OCI-LY7 (cell line): Measurements from ENCODE around the gene PPT1. TPM values are rescaled to one million over a fixed set of nuclear protein-coding genes. Genes with fewer than 3 reads are reported as not detected.

Source experiments
- BruUV-seq: library from RNA; stranded (reverse); fragments of 400-500 nt; replicated peaks from 2 replicates; lab custom pipeline; 2021; lab: Mats Ljungman, UMichigan
- CTCF ChIA-PET: fragments of 300-600 bp; sonication (Branson Sonifier 250); formaldehyde crosslinking; loops from one replicate; lab custom pipeline; 2022; ENCODE audit warnings: antibody characterized with exemption; ENCODE audit not compliant: unreplicated experiment; lab: Charles Lee
- POLR2A ChIA-PET: fragments of 300-600 bp; sonication (Branson Sonifier 250); formaldehyde crosslinking; loops from one replicate; lab custom pipeline; 2022; ENCODE audit warnings: antibody characterized with exemption; lab: Charles Lee
- DNase-seq: peaks from one replicate; pipeline ENCODE4 v3.0.0-alpha.2; 2015; ENCODE audit warnings: low spot score
- H2AFZ ChIP-seq: fragments of 200-600 bp; sonication (generic), shearing (Covaris generic); 2 replicates; pipeline ENCODE4 v1.6.1; 2014; ENCODE audit warnings: mild to moderate bottlenecking, antibody characterized with exemption, low read length, moderate library complexity
- H3K27ac ChIP-seq: fragments of 200-600 bp; sonication (generic); 2 replicates; pipeline ENCODE4 v1.5.1; 2014; ENCODE audit warnings: mixed run types, low read depth, mild to moderate bottlenecking, moderate library complexity, low read length, inconsistent platforms; ENCODE audit not compliant: poor library complexity, severe bottlenecking
- H3K36me3 ChIP-seq: fragments of 200-600 bp; sonication (generic); 2 replicates; pipeline ENCODE4 v1.6.1; 2014; ENCODE audit warnings: mild to moderate bottlenecking, antibody characterized with exemption, low read length, moderate library complexity, mixed read lengths; ENCODE audit not compliant: insufficient read depth
- H3K4me1 ChIP-seq: fragments of 200-600 bp; sonication (generic); 2 replicates; pipeline ENCODE4 v1.5.1; 2014; ENCODE audit warnings: mild to moderate bottlenecking, low read length; ENCODE audit not compliant: insufficient read depth, poor library complexity, severe bottlenecking
- H3K4me2 ChIP-seq: fragments of 200-600 bp; sonication (generic); 2 replicates; pipeline ENCODE4 v1.6.1; 2014; ENCODE audit warnings: mild to moderate bottlenecking, low read length
- H3K4me3 ChIP-seq: fragments of 200-600 bp; sonication (generic); 2 replicates; pipeline ENCODE4 v1.5.1; 2014; ENCODE audit warnings: mild to moderate bottlenecking, low read depth, low read length; ENCODE audit not compliant: poor library complexity, severe bottlenecking
- H3K79me2 ChIP-seq: fragments of 200-600 bp; sonication (generic); 2 replicates; pipeline ENCODE4 v1.6.1; 2016; ENCODE audit warnings: low read depth, mild to moderate bottlenecking, low read length, moderate library complexity, mixed read lengths; ENCODE audit not compliant: insufficient read depth
- H3K9me2 ChIP-seq: fragments of 200-600 bp; sonication (generic); 2 replicates; pipeline ENCODE4 v1.6.1; 2016; ENCODE audit warnings: mild to moderate bottlenecking, low read length, mixed read lengths; ENCODE audit not compliant: insufficient read depth
- H3K9me3 ChIP-seq: fragments of 200-600 bp; sonication (generic); 2 replicates; pipeline ENCODE4 v1.6.1; 2014; ENCODE audit warnings: mild to moderate bottlenecking, mixed run types, low read length, mixed read lengths
- H4K20me1 ChIP-seq: fragments of 200-600 bp; sonication (generic); 2 replicates; pipeline ENCODE4 v1.6.1; 2014; ENCODE audit warnings: mild to moderate bottlenecking, antibody characterized with exemption, low read length, moderate library complexity, mixed read lengths; ENCODE audit not compliant: insufficient read depth
- CTCF ChIP-seq: fragments of 200-600 bp; sonication (generic); conservative IDR thresholded peaks from 2 replicates; pipeline ENCODE4 v1.5.1; 2014; ENCODE audit warnings: mild to moderate bottlenecking, antibody characterized with exemption, low read length, moderate library complexity, mixed read lengths
- EZH2phosphoT487 ChIP-seq: fragments of 200-600 bp; sonication (generic); IDR thresholded peaks from 2 replicates; pipeline ENCODE4 v1.6.1; 2018; ENCODE audit warnings: low read depth, borderline replicate concordance, mild to moderate bottlenecking, mixed run types, antibody characterized with exemption, low read length, moderate library complexity, mixed read lengths
- intact Hi-C: fragments of 100-400 bp; cut with micrococcal nuclease; formaldehyde crosslinking; loops from one replicate; pipeline ENCODE4 v1.10.0; 2022; ENCODE audit not compliant: unreplicated experiment
- total RNA-seq, 2 experiments: library from RNA; depleted of rRNA in 1 of 2; stranded (reverse); fragments of >200 nt in 1 of 2; shearing (Covaris generic) in 1 of 2; gene quantifications; 2 replicates each; pipeline ENCODE4 v1.2.3, GENCODE V29; 2014 to 2022

PPT1 gene
- total RNA-seq, 2 experiments from 2014 or later = 55.9 to 66.5 TPM

- H3K36me3 ChIP-seq = peaks cover 78% of the 10 kb centered on the region
- no peaks in the 10 kb centered on the region for H4K20me1 ChIP-seq
- no peak for DNase-seq
- TF ChIP-seq EZH2phosphoT487 (no peak), CTCF (no peak)
- no peaks in the 10 kb centered on the region for H3K9me3 ChIP-seq
- no peaks in the 10 kb centered on the region for H3K79me2 ChIP-seq
- BruUV-seq = no TSS peak
- H3K4me1 ChIP-seq = no peaks in the 10 kb centered on the region
- H2AFZ ChIP-seq = no peak overlapping the region
- no peak overlapping the region for H3K4me3 ChIP-seq
- ChIA-PET CTCF (no interaction called here), POLR2A (interaction anchor here (0.5 to 0.7 kb wide), 2 partner anchors 10 to 20 kb away, joined by 3 to 4 read pairs; no protein-coding TSS in a partner anchor)
- H3K9me2 ChIP-seq = no peaks in the 10 kb centered on the region
- H3K27ac ChIP-seq = no peak overlapping the region
- intact Hi-C loops = loop anchor here (5.0 kb wide), 2 partner anchors 62 to 327 kb away; no protein-coding TSS in a partner anchor
- H3K4me2 ChIP-seq = no peak overlapping the region
Measured at GRCh38 chr1:40079774-40080400, 17.2 kb downstream of the PPT1 start.

- no peak overlapping the region for H3K4me3 ChIP-seq
- ChIA-PET POLR2A (no interaction called here), CTCF (interaction anchor here (0.6 kb wide), 1 partner anchor 236 kb away, joined by 4 read pairs; no protein-coding TSS in a partner anchor)
- peak; percentile 70 for DNase-seq
- TF ChIP-seq EZH2phosphoT487 = no peak
- TF ChIP-seq CTCF = peak; percentile 86
- H3K9me2 ChIP-seq = no peaks in the 10 kb centered on the region
- H3K4me1 ChIP-seq = no peaks in the 10 kb centered on the region
- H3K4me2 ChIP-seq = no peak overlapping the region
- peaks cover 78% of the 10 kb centered on the region for H3K36me3 ChIP-seq
- H3K9me3 ChIP-seq = no peaks in the 10 kb centered on the region
- no peak overlapping the region for H3K27ac ChIP-seq
- H2AFZ ChIP-seq = no peak overlapping the region
- no peaks in the 10 kb centered on the region for H4K20me1 ChIP-seq
- BruUV-seq = no TSS peak
- intact Hi-C loops = loop anchor here (1.0 kb wide), 1 partner anchor 260 kb away; no protein-coding TSS in a partner anchor
- no peaks in the 10 kb centered on the region for H3K79me2 ChIP-seq
Measured at GRCh38 chr1:40078512-40079333, 18.3 kb downstream of the PPT1 start.
